ENCODE results near the gene DIS3L2.

DNA sequence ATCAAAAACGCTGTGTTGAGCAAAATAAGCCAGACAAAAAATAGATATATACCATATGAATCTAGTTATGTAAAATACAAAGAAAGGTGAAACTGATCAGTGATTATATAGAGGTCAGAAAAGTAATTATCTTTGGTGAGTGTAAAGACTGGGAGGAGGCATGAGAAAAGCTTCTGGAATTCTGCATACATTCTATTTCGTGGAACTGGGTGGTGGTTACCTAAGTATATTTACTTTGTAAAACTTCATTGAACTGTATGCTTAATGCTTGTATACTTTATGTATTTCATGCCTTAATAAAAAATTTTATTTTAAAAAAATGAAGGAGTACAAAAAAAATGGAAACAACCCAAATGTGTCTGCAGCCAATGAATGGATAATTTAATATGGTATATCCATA lies 263.9 kb downstream of the DIS3L2 start:
- TF ChIP-seq POLR2AphosphoS5 (IDR thresholded peaks at IDR 0.05; ENCODE audit: low read depth, low read length) (no peak), TAF1 (IDR thresholded peaks at IDR 0.05; ENCODE audit: borderline replicate concordance, insufficient read depth, low read length) (no peak)
- TF ChIP-seq, protein P1, sequence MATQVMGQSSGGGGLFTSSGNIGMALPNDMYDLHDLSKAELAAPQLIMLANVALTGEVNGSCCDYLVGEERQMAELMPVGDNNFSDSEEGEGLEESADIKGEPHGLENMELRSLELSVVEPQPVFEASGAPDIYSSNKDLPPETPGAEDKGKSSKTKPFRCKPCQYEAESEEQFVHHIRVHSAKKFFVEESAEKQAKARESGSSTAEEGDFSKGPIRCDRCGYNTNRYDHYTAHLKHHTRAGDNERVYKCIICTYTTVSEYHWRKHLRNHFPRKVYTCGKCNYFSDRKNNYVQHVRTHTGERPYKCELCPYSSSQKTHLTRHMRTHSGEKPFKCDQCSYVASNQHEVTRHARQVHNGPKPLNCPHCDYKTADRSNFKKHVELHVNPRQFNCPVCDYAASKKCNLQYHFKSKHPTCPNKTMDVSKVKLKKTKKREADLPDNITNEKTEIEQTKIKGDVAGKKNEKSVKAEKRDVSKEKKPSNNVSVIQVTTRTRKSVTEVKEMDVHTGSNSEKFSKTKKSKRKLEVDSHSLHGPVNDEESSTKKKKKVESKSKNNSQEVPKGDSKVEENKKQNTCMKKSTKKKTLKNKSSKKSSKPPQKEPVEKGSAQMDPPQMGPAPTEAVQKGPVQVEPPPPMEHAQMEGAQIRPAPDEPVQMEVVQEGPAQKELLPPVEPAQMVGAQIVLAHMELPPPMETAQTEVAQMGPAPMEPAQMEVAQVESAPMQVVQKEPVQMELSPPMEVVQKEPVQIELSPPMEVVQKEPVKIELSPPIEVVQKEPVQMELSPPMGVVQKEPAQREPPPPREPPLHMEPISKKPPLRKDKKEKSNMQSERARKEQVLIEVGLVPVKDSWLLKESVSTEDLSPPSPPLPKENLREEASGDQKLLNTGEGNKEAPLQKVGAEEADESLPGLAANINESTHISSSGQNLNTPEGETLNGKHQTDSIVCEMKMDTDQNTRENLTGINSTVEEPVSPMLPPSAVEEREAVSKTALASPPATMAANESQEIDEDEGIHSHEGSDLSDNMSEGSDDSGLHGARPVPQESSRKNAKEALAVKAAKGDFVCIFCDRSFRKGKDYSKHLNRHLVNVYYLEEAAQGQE (IDR thresholded peaks at IDR 0.05; ENCODE audit: insufficient read depth in 1 of 2, low read depth in 2 of 2, low read length in 2 of 2), result no peak

All from PFSK-1 (cell line).